HG02973 (cell line): ENCODE measurements around the gene EIF4EBP2.

ENCODE experiments used
- ATAC-seq: cut with Tn5 transposase; IDR thresholded peaks from one replicate; pipeline ENCODE4 v1.9.1; 2021; ENCODE audit warnings: moderate library complexity; ENCODE audit not compliant: unreplicated experiment

Gene EIF4EBP2

DNA sequence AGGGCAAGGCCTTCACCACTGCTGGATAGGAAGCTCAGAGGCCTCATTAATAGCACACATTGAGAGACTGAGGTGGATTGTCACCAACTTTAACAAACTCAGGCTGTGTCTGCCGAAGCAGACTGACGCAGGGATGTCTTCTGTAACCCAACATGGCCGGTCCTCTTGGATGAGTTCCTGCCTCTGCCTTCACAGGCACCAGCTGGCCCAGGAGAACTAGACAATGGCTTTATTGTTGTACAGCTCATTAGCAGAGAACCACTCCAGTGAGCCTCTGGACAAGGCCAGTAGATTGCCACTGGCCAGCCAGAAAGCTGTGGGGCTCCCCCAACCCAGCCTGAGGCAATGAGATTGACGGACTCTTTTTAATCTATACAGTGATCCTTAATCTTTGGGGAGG, 28.2 kb downstream of the EIF4EBP2 start:
- ATAC-seq = no peak

DNA sequence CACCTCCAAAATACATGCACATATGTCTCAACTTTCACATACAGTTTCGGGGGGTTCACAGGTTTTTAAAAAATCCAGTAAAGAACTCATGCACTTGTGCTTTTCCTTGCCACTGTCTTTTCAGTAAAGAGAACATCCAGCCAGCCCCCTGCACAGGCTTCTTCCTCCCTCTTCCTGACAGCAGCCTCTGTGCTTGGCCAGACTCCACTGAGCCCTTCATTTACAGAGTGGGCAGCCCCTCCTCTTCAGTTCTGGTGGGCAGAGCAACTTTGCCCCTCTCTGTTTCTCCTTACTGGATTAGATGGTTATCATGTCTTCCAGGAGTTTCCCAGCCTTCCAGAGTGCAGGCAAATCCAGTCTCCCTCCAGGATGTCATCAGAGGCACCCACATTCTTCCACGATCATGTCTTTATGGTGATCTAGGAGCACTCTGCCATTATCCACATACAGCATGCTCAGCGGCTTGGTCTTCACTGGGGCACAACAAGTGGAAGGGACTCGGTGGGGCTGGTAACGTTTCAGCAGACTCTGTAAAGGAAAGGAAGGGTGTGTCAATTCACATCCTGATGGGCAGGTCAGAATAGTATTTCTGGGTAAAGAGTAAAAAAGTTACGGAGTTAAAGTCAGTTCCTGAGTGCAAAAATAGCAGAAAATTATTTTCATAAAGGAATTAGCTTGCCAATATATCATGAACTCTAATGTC, 28.8 kb downstream of the EIF4EBP2 start:
- ATAC-seq = no peak

DNA sequence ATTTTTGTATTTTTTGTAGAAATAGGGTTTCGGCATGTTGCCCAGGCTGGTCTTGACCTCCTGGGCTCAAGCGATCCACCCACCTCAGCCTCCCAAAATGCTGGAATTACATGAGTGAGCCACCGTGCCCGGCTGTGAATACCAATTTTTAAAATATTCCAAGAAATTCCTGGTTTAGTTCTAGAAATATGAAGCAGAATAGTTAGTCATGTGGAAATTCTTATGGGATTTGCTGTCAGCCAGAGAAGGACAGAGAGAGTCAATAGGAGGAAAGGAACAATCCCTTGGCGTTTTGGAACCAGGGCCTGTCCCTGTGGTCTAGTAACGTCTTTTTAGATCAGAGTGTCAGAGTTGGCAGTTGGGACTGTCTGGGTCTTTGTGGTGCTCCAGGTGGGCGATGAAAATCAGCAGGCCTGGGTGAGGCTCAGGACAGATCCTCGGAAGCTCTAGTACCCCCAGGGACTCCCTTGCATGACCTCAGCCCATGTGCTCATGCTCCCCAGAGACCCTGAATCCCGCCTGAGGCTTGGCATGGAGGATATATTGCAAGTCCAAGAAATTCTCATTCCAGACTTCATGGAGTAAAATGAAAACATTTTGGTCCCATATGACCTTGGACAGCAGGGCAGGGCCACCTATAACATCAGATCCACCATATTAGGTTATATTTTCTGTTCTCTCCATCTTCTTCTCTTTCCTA, 29.8 kb downstream of the EIF4EBP2 start:
- ATAC-seq = no peak

GRCh38 chr10:70435241-70436085, 31.5 kb downstream of the EIF4EBP2 start:
- ATAC-seq = no peak

DNA sequence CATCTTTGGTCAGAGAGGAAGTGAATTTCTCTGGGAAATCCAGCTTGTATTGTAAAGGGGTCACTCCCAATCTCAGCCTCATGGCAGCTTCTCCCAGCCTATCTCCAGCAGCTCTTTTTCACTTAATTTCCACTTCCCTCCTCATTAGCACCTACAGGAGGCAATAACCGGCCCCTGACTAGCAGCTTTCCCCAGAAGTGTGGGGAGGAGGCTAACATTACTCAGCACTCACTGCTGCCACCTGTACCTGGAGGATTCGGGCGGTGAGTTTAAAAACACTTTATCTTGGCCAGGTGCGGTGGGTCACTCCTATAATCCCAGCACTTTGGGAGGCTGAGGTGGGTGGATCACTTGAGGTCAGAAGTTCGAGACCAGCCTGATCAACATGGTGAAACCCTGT, 33.8 kb downstream of the EIF4EBP2 start:
- ATAC-seq = no peak

DNA sequence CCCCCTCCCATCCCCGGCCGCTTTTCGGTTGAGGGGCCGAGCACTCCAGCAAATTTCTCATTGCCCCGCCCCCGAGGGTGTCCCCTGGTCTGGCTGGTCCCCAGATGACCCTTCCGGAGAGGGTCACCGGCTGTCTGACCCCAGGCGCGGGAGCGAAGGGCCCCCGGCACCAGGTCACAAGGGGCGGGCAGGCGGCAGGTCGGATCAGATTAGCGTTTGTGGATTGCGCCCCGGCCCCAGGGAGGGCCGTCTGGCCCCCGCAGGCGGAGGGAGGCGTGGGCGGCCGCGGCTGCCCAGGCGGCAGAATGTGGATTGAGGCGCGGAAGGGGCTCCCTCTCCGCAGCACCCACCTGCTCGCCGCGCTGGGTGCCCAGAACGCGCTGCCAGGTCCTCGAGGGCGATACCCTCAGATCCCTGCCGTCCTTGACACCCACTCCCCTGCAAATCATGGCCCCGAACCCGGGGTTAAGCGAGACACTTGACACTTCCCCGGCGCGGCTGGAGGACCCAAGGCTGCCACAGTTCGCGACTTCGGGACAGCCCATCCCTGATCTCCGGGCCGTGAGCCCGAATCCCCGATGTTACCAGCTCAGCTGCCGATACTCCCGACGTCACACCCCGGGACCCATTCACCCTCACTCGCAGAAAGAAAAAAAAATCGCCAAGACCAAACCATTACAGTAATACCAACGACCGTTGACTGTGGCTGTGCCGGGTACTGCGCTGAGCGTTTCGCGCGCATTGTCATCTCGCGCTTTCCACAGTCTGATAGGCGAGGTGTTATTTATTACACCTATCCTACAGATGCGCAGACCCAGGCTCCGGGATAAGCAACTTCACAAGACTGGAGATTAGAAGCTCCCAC, 36.6 kb downstream of the EIF4EBP2 start:
- no peak for ATAC-seq

DNA sequence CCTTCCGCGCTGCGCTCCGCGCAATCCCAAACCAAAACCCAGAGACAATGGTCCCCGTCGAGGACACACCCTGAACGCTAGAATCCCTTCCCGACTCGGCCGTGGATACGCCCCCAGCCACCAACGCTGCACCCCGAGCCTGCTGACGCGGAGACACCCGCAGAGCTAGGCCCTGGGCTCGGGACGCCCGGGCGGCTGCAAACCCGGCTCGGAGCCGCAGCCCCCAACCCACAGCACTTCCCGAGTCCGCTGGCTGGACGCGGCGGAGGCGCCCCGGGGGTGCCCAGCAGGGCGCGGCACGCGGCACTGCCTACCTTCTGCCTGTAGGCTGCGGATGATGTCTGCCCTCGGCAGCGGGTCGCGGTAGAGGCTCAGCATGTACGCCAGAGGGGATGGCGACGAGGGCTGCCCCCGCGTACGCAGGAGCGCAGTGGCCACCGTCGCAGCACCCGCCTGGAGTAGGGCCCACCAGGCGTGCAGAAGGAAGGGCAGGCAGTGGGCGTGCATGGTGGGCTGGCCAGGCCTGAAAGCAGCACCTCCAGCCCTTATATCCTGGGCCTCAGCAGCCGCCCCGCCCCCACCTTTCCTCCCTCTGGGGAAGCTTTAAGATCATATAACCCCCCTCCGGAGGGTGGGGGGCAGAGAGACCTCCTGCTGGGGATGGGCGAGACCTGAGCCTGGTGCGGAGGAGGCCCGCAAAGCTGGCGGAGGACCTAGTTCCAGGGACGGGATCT, 37.4 kb downstream of the EIF4EBP2 start, which contains the start of gene NODAL:
NODAL (minus strand) TSS at position 521 of the 734 bp plus-strand sequence; CDS start at position 507, 14 bp downstream.
- ATAC-seq = no peak

- ATAC-seq = no peak
These were observed 38.0 kb downstream of the EIF4EBP2 start for GRCh38 chr10:70441895-70442309.

DNA sequence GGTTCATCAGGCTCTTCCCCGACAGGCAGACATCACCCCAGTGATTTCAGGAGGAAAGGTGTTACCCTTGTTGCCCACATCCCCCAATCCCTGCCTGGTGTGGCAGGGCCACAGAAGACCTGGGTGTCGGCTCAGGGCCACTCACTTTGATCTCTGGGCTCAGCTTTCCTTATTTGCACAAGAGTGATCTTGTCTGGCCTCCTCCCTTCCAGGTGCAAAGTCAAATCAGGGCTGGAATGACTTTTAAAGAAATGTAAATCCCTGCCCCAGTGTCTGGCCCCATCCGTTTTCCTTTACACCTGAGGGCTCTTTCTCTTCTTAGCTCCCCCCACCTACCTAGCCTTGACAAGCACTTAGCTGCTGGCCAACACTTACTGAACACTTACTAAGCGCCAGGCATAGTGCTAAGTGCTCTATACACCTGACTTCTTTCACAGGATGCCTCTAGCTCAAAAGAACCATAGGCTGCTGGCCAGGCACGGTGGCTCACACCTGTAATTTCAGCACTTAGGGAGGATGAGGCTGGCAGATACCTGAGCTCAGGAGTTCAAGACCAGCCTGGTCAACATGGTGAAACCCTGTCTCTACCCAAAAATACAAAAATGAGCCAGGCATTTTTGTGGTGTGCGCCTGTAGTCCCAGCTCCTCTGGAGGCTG, 38.5 kb downstream of the EIF4EBP2 start:
- ATAC-seq = no peak

DNA sequence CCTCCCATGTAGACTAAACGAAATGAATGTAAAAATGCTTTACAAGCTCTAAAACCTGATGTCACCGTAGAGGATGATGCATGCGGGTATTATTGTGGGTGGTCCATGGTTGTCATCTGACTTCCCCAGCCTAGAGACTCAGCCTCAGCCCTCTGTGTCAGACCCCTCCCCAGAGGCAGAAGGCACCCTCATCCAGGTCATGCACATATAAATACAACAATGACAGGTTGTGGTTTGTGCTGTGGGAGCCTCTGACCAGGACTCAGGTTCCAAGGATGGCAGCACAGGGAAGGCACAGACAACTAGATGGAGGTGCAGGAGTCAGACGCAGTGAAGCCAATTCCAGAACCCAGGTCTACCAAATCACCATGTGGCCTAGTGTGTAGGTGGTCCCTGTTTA, 40.8 kb downstream of the EIF4EBP2 start:
- ATAC-seq = no peak

DNA sequence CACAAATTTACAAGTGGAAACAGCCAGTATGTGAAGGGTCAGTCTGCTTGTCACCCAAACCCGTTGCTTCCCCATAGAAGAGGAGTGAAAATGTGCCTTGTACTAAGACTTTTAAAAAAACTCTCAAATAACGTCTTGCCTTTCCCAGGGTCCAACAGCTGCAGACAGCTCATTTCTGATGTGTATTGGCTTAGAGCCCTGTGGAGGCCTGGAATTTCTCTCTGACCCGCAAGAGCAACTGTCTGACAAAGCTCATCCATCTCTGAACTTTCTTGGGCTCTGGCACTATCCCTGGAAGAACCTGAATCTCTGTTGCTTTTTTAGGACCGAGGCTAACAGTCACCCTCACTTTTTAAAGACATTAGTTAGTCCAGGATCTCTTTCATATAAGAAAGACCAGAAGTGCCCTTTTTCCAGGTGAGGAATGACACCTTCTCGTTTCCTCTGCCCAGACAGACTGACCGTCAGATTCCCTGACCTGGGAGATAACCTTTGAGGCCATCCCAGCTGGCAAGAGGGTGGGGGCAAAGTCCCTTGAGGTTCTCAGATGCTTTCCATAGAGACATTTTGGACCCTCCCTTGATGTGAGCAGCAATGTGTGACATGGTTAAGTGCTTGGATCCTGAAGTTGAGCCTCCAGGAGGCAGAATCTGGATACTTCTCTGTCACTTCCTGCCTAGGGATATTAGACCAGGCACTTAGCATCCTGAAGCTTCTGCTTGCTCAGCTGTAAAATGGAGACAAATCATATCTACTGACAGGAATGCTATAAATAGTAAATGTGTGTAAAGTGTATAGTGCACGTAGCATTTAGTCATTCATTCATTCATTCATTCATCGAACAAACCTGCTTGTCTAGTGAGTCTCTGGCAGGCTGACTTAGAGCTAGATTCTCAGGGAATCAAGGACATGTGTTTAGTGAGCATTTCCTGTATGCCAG, 42.0 kb downstream of the EIF4EBP2 start:
- ATAC-seq = no peak

- ATAC-seq = no peak
These were observed 44.3 kb downstream of the EIF4EBP2 start for GRCh38 chr10:70448236-70448635.

DNA sequence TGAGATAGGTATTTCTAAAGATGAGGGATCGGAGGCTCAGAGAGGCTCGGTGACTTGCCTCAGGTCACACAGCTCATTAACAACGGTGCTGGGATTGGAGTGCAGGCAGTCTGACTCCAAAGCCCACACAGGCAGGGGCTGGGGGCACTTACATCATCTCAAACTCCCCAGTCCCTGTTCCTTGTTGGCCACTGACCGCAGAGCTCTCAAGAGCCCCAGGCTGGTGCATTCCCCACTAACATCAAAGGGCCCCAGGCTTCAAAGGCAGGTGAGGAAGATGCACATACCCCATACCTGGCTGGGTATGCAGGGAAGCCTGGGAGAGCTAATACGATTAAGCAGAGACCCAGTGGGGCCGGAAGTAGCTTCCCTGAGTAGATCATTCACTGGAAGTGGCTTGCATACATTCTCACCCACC, 51.3 kb downstream of the EIF4EBP2 start:
- no peak for ATAC-seq

- no peak for ATAC-seq
These were observed 52.2 kb downstream of the EIF4EBP2 start for GRCh38 chr10:70456164-70456563.

DNA sequence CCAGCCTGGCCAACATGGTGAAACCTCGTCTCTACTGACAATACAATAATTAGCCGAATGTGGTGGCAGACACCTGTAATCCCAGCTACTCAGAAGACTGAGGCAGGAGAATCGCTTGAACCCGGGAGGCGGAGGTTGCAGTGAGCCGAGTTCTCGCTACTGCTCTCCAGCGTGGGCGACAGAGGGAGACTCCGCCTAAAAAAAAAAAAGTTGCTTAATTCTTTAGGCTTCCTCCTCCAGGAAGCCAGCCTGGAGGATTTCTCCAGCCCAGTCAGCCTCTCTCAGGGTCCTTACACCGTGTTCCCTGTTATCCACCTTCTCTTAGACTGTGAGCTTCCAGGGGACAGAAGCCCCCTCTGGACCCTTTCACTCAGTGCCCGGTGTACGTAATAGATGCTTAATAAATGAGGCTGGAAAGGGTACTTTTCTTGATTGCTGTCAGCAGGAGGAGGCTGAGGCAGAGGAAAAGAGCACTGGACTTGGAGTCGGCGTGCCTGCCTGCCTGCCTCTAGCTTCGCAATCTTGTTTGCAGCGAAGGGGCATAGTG, 53.9 kb downstream of the EIF4EBP2 start:
- ATAC-seq = no peak

DNA sequence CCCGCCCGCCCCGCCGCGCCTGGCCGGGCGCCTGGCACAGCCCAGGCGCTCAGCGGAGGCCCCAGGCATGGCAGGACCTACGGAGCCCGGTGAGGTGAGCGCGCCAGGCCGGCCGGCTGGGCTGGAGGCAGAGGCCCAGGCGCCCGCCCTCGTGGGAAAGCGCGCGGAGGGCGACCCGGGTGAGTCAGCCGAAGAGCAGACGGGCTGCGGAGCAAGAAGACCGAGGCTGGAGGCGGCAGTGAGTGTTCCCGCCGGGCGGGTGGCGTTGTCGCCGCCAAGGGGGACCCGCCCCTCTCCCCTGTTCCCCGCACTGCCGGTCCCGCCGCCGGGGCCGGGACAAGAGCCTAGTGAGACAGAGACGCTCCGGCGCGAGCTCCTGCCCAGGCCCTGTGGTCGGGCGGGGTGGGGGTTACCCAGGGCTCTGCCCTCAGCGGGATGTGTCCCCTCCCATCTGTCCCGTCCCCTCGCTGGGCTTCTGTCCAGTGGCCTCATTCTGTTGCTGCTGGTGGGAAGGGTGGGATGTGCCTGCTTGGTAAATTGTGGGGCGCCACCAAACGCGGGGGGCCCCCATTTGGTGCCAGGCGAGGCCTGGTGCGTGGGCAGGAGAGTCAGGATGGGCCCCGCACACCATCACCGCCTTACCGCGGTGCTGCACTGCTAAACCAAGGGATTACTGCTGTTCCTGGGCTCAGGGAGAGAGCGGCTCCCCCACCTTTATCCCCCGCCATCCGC, 54.5 kb downstream of the EIF4EBP2 start:
- ATAC-seq = no peak

DNA sequence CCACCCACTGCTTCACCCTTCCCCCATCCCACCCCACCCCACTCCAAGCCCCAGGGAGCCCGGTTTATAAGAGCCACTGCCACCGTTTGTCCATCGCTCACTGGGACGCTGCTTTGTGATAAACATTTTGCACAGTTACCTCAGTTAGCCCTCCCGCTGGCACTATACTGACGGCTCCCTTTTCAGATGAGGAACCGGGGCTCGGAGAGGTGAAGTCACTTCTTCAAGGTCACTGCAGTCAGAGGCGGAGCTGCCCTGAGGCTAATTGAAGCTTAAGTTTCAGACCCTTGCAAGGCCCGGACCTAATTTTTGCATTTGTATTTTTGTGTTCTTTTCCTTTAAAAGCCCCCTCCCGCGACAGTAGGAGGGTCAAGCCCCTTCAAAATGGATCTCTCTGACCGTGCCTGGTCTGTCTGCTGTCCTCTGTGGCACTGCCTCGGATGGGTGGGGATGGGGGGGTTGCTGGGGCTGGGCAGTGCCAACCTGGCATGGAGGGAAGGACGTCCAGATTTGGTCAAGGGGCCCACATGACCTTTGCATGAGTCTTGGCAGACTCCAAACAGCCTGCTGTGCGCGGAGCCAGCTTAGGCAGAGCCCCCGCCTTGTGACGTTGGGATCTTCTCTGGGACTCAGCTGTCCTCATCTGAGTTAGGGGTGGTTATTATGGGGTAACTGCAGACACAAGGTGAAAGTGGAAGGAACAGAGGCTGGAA, 55.3 kb downstream of the EIF4EBP2 start:
- no peak for ATAC-seq
